Activated CD4-positive, alpha-beta T cell treated with anti-CD3 and anti-CD28 coated beads for 1 hour (primary cell): Measurements from ENCODE around the gene CHI3L2.

Experiments used
- DNase-seq: peaks from one replicate; pipeline ENCODE4 v3.0.0-alpha.2; 2020

The CHI3L2 gene

DNA sequence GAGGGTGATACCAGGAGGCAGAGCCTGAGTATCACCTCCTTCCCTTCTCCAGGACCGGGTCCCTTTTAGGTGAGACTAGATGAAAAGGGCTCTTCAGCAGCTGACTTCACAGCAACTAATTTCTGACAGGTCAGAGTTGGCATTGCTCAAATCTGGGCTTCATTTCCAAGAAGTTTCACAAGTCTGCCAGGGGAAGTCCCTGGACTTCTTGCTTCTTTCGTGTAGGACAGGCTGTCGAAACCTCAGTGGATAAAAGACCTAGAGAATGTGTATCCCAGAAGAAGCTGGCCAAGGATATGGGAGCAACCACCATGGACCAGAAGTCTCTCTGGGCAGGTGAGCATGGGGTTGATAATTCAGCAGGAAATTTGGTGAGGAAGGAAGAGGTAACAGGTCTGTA is at the start of gene CHI3L2:
Gene CHI3L2 (plus strand): TSS at position 280 of the 400 bp plus-strand sequence. CDS start 17 bp downstream, at position 297.
- no peak for DNase-seq

DNA sequence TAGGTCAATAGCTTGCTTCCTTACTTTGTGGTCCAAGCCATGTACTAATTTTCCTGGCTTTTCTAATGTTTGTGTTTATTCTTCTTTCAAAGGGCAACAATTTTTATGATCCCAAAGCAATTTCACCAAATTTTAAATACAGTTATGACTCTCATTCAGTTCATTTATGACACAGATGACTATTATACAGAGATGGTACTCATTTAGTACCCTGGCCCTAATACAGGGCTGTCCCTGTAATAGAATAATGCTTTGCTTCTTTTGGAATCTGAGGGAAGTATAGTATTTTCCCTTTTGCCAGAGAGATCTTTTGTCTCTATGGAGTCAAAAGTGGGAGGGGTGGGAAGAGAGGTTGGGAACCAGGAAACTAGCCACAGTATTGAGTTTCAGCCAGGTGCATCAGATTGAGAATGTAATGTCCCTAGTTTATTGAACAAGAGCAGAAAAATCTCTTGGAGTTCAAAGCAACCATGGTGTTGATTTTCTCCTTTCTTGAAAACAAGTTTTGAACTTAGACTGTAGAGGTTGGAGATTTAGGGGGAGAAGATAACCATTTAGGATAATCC is 47.5 kb upstream of the CHI3L2 start:
- no peak for DNase-seq

- DNase-seq = no peak
These were observed 45.5 kb upstream of the CHI3L2 start for GRCh38 chr1:111182052-111182451.

DNA sequence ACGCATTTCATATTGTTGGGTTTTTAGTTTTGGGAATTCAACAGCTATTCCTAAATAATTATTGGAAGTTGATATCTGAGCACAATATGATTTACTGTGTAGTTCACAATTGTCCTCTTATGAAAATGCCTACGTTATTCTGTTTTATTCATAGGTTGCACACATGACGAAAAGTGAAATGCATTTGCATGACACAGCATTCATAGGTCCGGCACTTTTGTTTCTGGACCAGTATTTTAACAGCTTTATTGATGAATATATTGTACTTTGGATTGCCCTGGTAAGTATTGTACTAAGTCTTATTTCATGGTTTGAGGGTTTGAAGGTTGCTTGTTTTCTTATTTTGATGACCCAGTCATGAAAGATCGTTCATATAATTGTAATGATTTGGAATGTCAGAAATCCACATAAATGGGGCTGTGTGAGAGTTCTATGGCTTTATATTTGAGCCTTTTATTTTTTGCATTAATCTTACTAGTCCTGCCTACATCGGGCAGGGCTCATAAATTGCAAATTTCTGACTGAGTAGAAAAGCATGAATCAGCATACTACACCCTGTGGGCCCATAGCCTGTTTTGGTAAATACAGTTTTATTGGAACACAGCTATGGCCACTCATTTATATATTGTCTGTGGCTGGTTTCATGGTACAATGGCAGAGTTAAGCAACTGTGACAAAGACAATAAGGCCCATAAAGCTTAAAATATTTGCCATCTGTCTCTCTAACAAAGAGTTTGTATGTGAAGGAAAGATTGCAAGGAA is 44.0 kb upstream of the CHI3L2 start:
- DNase-seq = no peak

- no peak for DNase-seq
These were observed 42.9 kb upstream of the CHI3L2 start for GRCh38 chr1:111184663-111185062.

DNA sequence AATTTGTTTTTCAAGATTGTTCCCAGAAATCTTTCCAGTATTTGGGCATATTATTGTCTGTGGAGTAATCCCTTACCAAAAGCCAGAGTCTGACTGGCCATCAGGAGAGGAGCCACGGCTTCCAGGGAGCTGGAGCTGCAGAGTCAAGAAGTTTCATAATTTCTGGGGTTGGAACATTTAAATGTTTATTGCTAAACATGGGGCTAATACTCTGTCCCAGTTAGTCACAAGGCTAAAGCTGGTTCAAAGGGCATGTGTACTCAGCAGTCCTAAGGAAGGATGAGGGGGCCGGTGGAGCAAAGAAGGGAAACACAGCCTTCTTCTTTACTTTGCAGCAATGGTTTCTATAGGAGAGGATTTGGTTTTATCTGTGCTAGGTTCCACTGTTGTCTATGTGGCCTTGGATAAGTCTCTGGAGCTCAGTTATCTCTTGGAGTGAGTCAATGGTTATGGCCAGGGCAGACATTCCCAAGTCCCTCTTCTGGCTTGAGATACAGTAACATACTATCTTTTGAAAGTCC is 36.5 kb upstream of the CHI3L2 start:
- DNase-seq = no peak

GRCh38 chr1:111191496-111191895 is 36.0 kb upstream of the CHI3L2 start:
- no peak for DNase-seq

GRCh38 chr1:111192074-111192473 is 35.4 kb upstream of the CHI3L2 start:
- DNase-seq = no peak

DNA sequence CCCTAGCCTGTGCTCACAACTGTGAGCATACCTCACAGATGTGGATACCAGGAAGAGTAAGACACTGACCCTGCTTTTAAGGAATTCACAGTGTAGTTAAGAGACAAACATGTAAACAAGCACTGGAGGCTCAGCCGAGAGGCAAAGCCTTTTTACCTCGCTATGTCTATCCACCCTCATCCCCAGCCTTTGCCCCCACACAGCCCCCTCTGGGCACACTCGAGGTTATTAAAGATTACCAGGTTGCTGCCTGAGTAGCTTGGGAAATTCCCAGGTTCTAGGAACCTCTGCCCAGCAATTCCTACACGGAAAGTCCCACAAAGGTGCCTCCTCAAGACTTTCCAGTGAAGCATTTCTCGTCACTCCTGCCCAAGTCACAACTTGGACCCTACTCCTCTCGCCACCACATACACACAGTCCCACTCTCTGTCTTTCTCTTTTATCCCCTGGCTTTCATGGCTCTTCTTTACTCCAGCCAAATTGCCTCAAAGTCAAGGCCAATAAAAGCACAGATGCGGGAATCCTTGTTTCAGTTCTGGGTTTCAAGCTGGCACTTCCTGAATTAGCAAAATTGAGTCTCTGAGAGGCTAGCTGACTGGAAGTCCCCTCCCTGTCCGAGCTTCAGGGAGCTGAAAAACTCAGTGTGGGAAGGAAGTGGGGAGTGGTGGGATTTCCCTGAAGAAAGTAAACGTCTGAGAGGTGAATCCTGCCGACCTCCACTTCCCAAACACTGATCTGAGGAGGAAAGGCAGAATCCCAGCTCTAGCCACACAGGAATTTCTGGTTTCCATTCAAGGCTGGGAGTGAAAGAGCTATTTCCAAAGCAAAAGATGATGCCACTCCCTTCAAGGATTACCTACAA is 34.6 kb upstream of the CHI3L2 start:
- DNase-seq = no peak

GRCh38 chr1:111193712-111194480 is 33.6 kb upstream of the CHI3L2 start:
- DNase-seq = no peak

- no peak for DNase-seq
These were observed 32.4 kb upstream of the CHI3L2 start for GRCh38 chr1:111195002-111195684.

DNA sequence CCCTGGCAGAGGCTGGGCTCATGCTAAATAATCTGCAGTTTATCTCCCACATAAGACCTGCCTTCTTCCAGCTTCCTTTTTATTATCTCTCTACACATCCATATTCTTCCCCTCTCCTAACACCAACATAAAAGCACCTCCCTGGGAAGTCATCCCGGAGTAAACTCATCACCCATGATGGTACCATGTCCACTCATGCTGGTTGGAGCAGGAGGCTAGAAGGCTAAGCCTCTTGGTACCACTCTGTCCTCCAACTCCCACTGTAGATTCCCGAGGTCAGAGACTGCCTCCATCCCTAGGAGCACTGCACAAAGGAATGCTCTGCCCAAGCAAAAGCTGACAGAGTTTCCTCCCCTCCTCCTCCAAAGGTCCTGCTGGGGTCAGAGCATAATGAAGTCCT is 31.3 kb upstream of the CHI3L2 start:
- DNase-seq = no peak

DNA sequence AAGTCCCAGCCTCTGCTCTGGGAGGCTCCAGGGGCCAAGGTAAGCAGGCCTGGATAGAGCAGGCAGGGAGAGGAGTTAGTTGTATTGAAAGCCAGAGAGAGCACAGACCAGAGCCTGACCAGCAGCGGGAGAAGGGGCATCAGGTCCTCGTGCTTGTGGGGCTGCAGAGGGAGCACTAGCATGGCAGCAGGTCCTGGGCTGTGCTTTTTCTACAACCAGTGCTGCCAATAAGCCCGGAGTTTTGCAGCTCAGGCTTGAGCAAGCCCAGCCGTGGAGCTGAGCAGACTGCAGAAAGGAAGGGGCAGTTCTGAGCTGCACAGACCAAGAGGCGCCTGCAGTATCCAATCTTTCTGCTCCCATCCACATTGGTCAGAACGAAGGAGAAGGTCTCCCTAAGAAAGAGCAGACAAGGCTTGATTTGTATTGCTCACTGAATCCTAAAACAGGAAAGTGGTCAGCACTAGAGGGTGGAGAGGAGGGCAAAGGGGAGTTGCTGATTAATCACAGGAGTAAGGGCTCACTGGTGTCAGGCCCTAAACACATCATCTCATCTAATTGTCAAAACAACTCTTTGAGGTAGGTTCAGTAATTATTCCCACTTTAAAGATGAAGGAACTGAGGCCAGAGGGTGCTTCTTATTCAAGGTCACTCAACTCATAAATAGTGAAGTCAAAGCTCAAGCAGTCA is 29.8 kb upstream of the CHI3L2 start:
- peak; percentile 68 for DNase-seq

DNA sequence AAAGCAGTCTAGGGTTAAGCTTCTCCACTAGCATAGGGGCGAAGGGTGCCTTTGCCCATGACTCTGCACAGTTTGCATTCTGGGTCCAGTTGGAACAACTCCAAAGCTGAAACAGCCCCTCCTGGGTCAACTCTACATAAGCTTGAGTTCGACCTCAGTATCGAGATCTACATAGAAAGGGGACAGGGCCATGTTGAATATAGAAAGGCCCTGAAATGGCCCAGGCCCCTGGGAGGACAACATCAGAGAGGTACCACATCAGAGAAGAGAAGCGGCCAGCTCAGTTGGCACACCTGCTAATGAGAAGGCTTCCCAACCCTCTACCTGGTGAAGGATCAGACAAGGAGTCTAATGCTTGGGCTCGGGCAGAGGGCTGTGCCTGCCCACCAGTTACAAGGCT is 28.7 kb upstream of the CHI3L2 start:
- no peak for DNase-seq

- DNase-seq = no peak
These were observed 28.2 kb upstream of the CHI3L2 start for GRCh38 chr1:111199329-111199728.

GRCh38 chr1:111199881-111200801 is 27.4 kb upstream of the CHI3L2 start, which contains the start of gene DENND2D:
Gene DENND2D (minus strand): TSS chr1:111200646. CDS start chr1:111200459, 187 bp downstream.
- DNase-seq = peak; percentile 42

DNA sequence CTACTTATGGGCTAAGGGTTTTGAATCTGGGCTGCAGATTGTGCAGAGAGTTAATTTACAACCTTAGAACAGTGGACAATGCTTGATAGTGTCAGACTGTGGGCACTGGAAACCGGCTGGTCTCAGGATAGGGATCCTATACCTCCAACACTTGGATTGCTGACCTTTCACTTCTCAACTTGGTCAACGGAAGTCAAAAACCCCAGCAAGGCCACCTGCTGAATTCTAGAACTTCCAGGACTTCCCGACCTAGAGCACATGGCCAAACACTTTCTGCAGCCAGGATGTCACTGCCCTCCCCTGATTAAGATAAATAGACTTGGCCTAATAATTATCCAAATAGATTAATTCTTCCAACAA is 26.7 kb upstream of the CHI3L2 start:
- DNase-seq = no peak

- no peak for DNase-seq
These were observed 26.0 kb upstream of the CHI3L2 start for GRCh38 chr1:111201275-111202090.

- no peak for DNase-seq
These were observed 25.2 kb upstream of the CHI3L2 start for GRCh38 chr1:111202366-111202706.
